PC-3 (cell line): Measurements from ENCODE around the gene RINL.

Experiments
- EZH2 ChIP-seq: fragments of 300-600 bp; sonication (generic); IDR thresholded peaks from one replicate; pipeline ENCODE4 v1.6.1; 2017; ENCODE audit warnings: antibody characterized with exemption, mild to moderate bottlenecking, low read length; ENCODE audit not compliant: unreplicated experiment
- EZH2phosphoT487 ChIP-seq: fragments of 300-600 bp; sonication (generic); IDR thresholded peaks from 2 replicates; pipeline ENCODE4 v1.6.1; 2018; ENCODE audit warnings: mild to moderate bottlenecking, antibody characterized with exemption, low read length, borderline replicate concordance
- TF ChIP-seq, protein P1 (sequence below): fragments of 300-600 bp; sonication (generic); conservative IDR thresholded peaks from 2 replicates; pipeline ENCODE4 v1.5.1; 2017; ENCODE audit warnings: antibody characterized with exemption, low read depth, mild to moderate bottlenecking, low read length

DNA sequence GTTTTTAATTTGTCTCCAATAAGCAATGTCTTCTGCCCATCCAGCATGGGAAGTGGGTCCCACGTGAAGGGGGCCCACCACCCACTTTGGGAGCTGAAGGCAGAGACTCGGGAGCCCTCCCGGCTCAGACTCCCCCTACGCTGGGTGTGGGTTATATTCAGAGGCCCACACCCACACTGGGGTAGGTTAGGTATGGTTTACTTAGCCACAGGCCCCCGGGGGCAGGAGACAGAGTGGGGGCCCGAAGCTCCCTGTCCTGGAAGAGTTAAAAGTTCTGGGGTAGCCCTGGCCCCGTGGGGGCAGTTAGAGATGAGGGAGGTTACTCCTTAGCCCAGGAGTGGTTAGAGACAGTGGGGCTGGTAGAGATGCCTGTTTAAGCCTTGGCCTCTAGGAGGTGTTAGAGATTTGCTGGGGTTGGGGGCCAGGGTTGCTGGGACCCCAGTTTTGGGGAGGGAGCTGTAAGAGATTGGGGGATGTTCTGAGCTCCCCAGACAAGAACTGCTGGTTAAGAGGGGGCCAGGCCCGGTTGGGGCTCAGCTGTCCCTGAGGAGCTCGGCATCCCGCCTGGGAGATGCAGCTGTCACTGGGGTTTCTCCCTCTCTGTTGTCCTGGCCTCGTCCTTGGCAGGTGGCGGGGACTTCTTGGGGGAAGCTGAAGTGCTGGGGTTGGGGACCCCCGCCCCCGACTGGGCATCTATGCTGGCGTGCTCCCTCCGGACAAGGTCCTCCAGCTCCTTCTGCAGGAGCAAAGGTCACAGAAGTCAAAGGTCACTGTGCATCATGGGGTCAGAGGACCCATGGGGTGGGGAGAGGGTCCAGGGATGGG, 712 bp upstream of the RINL start:
- no peak for TF ChIP-seq EZH2
- TF ChIP-seq, protein P1, sequence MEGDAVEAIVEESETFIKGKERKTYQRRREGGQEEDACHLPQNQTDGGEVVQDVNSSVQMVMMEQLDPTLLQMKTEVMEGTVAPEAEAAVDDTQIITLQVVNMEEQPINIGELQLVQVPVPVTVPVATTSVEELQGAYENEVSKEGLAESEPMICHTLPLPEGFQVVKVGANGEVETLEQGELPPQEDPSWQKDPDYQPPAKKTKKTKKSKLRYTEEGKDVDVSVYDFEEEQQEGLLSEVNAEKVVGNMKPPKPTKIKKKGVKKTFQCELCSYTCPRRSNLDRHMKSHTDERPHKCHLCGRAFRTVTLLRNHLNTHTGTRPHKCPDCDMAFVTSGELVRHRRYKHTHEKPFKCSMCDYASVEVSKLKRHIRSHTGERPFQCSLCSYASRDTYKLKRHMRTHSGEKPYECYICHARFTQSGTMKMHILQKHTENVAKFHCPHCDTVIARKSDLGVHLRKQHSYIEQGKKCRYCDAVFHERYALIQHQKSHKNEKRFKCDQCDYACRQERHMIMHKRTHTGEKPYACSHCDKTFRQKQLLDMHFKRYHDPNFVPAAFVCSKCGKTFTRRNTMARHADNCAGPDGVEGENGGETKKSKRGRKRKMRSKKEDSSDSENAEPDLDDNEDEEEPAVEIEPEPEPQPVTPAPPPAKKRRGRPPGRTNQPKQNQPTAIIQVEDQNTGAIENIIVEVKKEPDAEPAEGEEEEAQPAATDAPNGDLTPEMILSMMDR, result no peak
- TF ChIP-seq EZH2phosphoT487, result no peak
